Choroid plexus epithelial cell (primary cell): Measurements from ENCODE around the gene SPDYC.

Experiments used
- DNase-seq: peaks from one replicate; pipeline ENCODE4 v3.0.0-alpha.2; 2010; ENCODE audit warnings: low read depth
- H3K4me3 ChIP-seq: 2 replicates; pipeline ENCODE4 v1.5.1; 2011; ENCODE audit warnings: low read depth, mild to moderate bottlenecking, control low read depth, low read length, moderate library complexity
- TF ChIP-seq, protein P1 (sequence below): conservative IDR thresholded peaks from 2 replicates; pipeline ENCODE4 v1.5.1; 2011; ENCODE audit warnings: low read depth, mild to moderate bottlenecking, control low read depth, inconsistent platforms, low read length, moderate library complexity

SPDYC gene, protein sequence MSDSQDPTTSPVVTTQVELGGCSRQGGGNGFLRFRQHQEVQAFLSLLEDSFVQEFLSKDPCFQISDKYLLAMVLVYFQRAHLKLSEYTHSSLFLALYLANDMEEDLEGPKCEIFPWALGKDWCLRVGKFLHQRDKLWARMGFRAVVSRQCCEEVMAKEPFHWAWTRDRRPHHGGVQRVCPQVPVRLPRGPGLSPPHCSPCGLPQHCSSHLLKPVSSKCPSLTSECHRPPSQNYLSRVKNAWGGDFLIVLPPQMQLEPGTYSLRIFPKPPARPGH

DNA sequence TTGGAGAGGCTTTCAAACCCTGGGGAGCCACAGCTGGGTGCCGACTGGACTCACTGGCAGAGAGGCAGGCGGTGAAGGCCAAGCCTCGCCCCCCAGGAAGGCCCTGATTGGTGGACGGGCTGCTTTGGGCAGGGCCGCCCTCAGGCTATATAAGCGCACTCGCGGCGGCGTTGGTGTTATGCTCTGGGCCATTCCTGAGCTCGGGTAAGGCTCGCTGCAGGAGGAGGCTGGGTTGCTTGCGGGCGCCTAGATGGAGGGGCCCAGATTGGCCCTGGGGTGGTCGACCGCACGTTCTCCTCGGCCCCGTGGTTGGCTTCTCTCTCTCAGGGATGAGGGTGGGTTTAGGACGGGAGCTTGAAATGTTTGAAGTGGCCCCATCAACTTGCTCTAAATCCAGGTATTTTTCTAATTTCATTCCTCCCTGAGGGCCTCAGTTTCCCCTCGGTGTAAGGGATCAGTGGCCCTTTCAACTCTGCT is at the start of gene SPDYC:
Gene SPDYC (plus strand): TSS at position 176 of the 477 bp plus-strand sequence. CDS start 1,125 bp downstream, outside the sequence.
- H3K4me3 ChIP-seq: no peak within 1 kb of the TSS
- TF ChIP-seq, protein P1, sequence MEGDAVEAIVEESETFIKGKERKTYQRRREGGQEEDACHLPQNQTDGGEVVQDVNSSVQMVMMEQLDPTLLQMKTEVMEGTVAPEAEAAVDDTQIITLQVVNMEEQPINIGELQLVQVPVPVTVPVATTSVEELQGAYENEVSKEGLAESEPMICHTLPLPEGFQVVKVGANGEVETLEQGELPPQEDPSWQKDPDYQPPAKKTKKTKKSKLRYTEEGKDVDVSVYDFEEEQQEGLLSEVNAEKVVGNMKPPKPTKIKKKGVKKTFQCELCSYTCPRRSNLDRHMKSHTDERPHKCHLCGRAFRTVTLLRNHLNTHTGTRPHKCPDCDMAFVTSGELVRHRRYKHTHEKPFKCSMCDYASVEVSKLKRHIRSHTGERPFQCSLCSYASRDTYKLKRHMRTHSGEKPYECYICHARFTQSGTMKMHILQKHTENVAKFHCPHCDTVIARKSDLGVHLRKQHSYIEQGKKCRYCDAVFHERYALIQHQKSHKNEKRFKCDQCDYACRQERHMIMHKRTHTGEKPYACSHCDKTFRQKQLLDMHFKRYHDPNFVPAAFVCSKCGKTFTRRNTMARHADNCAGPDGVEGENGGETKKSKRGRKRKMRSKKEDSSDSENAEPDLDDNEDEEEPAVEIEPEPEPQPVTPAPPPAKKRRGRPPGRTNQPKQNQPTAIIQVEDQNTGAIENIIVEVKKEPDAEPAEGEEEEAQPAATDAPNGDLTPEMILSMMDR: no peak
- no peak for DNase-seq

DNA sequence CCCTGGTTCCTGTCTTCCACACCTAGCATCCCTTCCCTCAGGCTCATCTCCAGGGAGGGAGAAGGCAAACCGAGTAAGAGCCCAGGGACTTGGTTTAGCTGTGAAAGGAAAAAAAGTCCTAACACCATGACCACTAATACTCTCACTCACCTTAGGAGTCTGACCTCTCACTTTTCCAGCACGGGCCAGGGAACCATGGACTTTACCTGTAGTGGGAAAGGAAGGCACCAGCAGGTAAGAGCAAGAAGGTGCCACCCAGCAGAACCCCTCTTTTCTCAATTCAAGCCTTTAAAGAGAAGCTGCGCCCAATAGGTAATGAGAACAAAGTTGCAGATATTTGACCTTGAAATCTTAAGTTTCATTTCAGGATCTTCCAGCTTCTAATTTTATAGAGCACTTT is 49.2 kb upstream of the SPDYC start:
- no peak for DNase-seq
- H3K4me3 ChIP-seq: peak overlapping the region; percentile 98
- TF ChIP-seq, protein P1: no peak

DNA sequence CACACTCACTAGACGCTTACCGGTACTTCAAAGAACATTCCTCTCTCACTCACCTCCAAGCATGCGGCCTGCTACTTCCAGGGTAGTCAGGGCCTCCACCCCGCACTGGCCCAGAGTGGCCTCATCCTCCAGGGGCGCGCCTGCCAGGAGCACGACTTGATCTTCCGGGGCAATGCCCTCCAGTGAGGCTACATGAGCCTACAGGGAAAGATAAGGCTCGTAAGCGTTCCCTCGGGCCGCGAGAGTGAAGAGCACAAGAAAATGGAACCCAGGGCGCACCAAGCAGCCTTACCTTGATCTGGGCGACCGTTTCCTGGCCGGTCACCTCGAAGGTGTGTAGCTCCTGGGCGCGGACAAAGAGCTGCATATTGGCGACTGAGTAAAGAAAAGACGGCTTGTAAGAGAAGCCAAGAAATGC is 48.6 kb upstream of the SPDYC start:
- DNase-seq: no peak
- TF ChIP-seq, protein P1: no peak
- H3K4me3 ChIP-seq: peak overlapping the region; percentile 98

DNA sequence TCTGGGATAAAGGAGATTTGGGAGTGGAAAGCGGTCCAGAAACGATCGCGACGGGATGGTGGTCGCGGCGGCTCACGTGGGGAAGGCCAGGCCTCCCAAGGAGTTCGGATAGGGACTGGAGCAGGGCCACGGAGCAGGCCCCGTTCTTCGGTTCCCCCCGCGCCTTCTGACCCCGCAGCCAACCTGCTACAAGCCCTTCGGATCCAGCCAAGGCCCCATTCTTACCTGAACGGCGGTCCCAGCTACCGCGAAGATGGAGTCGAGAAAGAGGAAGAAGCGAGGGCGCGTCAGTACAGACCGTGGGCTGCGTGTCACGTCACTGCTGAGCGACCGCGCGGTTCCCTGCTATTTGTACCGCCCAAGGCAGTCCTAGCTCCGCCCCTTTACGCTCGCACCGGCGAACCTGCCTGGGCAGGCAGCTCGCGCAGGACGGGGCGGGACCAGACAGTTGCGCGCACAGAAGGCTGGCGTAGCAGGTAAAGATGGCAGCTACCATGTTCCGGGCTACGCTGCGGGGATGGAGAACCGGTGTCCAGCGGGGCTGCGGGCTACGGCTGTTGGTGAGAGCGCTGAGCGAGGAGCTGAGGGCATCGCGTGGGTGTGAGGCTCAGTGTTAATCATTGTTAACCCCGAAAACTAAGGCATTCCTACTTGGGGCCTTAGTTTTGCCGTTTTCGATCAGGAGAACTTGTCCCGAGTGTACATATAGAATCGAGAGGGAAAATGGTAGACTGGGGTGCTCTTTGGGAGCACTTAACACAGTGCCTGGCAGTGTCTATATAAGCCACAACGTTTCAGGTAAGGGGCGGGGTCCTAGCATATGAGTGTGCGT is 48.0 kb upstream of the SPDYC start, which contains the start of the genes FAU and MRPL49:
Gene FAU (minus strand): TSS at position 270 of the 832 bp plus-strand sequence. CDS start 321 bp downstream, outside the sequence.
Gene MRPL49 (plus strand): TSS at position 457 of the 832 bp plus-strand sequence. CDS start 26 bp downstream, at position 483.
- H3K4me3 ChIP-seq: peak within 1 kb of the TSS; percentile 98
- TF ChIP-seq, protein P1: no peak
- peak; percentile 99 for DNase-seq

DNA sequence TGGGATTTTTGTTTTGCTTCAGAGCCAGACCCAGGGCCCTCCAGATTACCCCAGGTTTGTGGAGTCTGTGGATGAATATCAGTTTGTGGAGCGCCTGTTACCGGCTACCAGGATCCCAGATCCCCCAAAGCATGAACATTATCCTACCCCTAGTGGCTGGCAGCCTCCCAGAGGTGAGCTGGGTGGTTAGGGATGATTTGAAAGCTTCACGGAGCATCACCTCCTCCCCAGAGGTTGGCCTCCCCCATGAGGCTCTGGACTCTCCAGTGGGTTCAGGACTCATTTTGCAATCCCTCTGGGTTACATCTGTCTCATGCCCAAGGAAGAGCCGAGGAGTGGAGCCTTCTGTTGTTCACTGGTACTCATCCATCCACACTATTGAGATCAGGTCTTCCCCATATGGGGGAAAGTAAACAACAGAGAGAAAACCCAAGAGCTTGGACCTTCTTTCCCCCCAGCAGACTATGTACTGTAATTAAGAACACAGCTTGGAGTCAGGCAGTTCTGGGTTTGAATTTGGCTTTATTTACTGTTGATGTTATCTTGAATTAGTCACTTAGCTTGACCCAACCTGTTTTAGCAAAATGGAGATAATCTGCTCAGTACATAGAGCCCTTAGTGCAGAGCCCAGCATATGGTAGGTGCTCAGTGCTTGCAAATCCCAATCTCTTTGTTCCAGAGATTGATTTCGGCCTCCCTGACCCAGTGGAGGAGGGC is 45.4 kb upstream of the SPDYC start:
- TF ChIP-seq, protein P1: no peak
- DNase-seq: no peak
- no peak overlapping the region for H3K4me3 ChIP-seq

DNA sequence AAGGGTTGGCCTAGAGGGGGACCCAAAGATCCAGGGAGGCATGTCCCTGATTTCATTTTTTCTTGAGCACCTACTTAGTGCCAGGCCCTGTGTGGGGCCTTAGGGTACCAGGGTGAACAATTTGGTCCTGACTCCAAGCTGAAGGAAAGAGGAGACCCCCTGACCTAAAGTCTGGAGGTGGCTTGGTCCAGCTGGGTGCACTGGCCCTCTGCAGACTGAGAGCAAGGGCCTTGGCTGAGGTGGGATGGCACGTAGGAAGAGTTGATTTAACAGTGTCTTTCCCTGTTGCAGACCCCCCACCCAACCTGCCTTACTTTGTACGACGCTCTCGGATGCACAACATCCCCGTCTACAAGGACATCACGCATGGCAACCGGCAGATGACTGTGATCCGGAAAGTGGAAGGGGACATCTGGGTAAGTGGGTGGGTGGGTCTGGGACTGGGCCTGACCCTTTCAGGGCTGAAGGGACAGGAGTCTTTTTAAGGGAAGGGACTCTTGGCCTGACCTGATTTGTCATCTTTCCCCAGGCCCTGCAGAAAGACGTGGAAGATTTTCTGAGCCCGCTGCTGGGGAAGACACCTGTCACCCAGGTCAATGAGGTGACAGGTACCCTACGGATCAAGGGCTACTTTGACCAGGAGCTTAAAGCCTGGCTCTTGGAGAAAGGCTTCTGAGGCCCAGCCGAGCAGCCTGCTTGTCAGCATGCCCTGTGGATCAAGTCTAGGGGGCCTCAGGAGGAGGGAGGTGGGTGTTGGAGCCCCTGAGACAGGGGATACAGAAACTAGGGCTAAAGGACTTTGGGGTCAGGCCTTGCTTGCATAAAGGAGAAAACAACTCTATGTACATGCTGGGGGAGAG is 44.6 kb upstream of the SPDYC start:
- DNase-seq: no peak
- TF ChIP-seq, protein P1: no peak
- no peak overlapping the region for H3K4me3 ChIP-seq
